ENCODE measurements around the gene CCDC149.

- TF ChIP-seq CTCF (IDR thresholded peaks at IDR 0.05; ENCODE audit: poor library complexity) (no peak), EZH2 (IDR thresholded peaks at IDR 0.05; ENCODE audit: borderline replicate concordance) (no peak)
Observed at GRCh38 chr4:24923002-24923401, 10.2 kb upstream of the CCDC149 start.
